Spleen (tissue), 11 donors: ENCODE results near the gene ZNF469. TPM values are rescaled to one million over a fixed set of nuclear protein-coding genes. Genes with fewer than 3 reads are reported as not detected.

Experiments
- DNase-seq: peaks from one replicate; pipeline ENCODE4 v3.0.0-alpha.2; 2020
- H3K27ac ChIP-seq, 8 donors: fragments of 200-600 bp; sonication (generic) in 7 of 8; 1 replicate in 4 of 8; 2 replicates in 4 of 8; pipeline versions ENCODE4 v1.5.0 to v1.8.0; 2016 to 2021; ENCODE audit warnings: inconsistent platforms in 4 of 8, mild to moderate bottlenecking in 4 of 8, moderate library complexity in 1 of 8
- H3K27me3 ChIP-seq, 7 donors: fragments of 200-600 bp; sonication (generic) in 6 of 7; replicated peaks in 1 of 7; 1 replicate in 4 of 7; 2 replicates in 3 of 7; pipeline versions ENCODE4 v1.5.0 to v1.8.0; 2016 to 2021; ENCODE audit warnings: inconsistent platforms in 3 of 7, mild to moderate bottlenecking in 1 of 7
- H3K36me3 ChIP-seq, 6 donors: fragments of 200-600 bp; sonication (generic) in 5 of 6; 1 replicate in 4 of 6; 2 replicates in 2 of 6; pipeline versions ENCODE4 v1.5.0 to v1.8.0; 2016 to 2021; ENCODE audit warnings: inconsistent platforms in 2 of 6
- H3K4me1 ChIP-seq, 6 donors: fragments of 200-600 bp; sonication (generic) in 5 of 6; 1 replicate in 3 of 6; 2 replicates in 3 of 6; pipeline versions ENCODE4 v1.5.0 to v1.8.0; 2016 to 2021; ENCODE audit warnings: inconsistent platforms in 3 of 6
- H3K4me3 ChIP-seq, 8 donors: fragments of 200-600 bp; sonication (generic) in 7 of 8; 1 replicate in 4 of 8; 2 replicates in 4 of 8; pipeline versions ENCODE4 v1.5.0 to v1.8.0; 2016 to 2021; ENCODE audit warnings: inconsistent platforms in 4 of 8, mild to moderate bottlenecking in 4 of 8, moderate library complexity in 2 of 8
- H3K9me3 ChIP-seq, 8 donors: fragments of 200-600 bp; sonication (generic) in 7 of 8; 1 replicate in 4 of 8; 2 replicates in 4 of 8; pipeline versions ENCODE4 v1.5.0 to v1.8.0; 2016 to 2021; ENCODE audit warnings: inconsistent platforms in 4 of 8
- POLR2A ChIP-seq, 3 donors: fragments of 450-650 bp; IDR thresholded peaks; one replicate each; pipeline ENCODE4 v1.5.1; 2017; ENCODE audit warnings: antibody characterized with exemption in 3 of 3, mild to moderate bottlenecking in 1 of 3
- POLR2AphosphoS5 ChIP-seq, 3 donors: sonication (generic); formaldehyde crosslinking; IDR thresholded peaks; one replicate each; pipeline ENCODE4 v1.5.1; 2017; ENCODE audit warnings: antibody characterized with exemption in 3 of 3
- WGBS, 5 donors: extraction: QIAGEN DNeasy Blood & Tissue Kit in 3 of 5; methylation state at CpG; one replicate each; pipeline versions ENCODE4 v1.1.5 to v1.1.7; 2013 to 2018; 5-methylcytosine and 5-hydroxymethylcytosine counted together
- intact Hi-C: fragments of 100-400 bp; cut with DNase I; formaldehyde crosslinking; loops from one replicate; pipeline ENCODE4 v1.15.0; 2023; ENCODE audit warnings: low total_unique reads
- polyA plus RNA-seq, 3 donors: library from polyadenylated mRNA; stranded (reverse); fragments of 200-250 nt; gene quantifications; one replicate each; pipeline ENCODE4 v1.2.1, GENCODE V29; 2013
- total RNA-seq, 7 donors: library from RNA; depleted of rRNA in 3 of 7; stranded (reverse); fragments of >200 nt in 3 of 7; fragmentation: NEBNext Ultra II Directional in 4 of 7; extraction: Animal tissue kit (Norgen Biotek cat#: 25700) in 4 of 7; gene quantifications; one replicate each; pipeline versions ENCODE4 v1.1.0 to v1.2.1, GENCODE V29; 2016 to 2021
- TF ChIP-seq, protein P1 (sequence below), 11 experiments: fragments of 200-600 bp in 7 of 11; fragments of 450-650 bp in 4 of 11; sonication (generic) in 4 of 11; IDR thresholded peaks in 8 of 11; conservative IDR thresholded peaks in 3 of 11; 1 replicate in 7 of 11; 2 replicates in 4 of 11; pipeline versions ENCODE4 v1.4.0 to v1.8.0; 2016 to 2021; ENCODE audit warnings: antibody characterized with exemption in 11 of 11, inconsistent platforms in 4 of 11, mild to moderate bottlenecking in 1 of 11
- donor health status: healthy with polysubstance abuse.
- donor health status: DM: no; HTN: no; CAD: no; lungs with moderate emphysema.
- donor health status: DM: no; HTN: no; CAD: no.
- donor health status: Bipolar disorder and iron deficiency.
- donor health status: healthy.
- donor health status: DM: no; HTN: no; CAD: no.
- donor health status: DM: yes; HTN: yes; CAD: no.

ZNF469 gene
- total and polyA plus RNA-seq, 10 donors: 0.27 to 8.0 (median 3.3) TPM

DNA sequence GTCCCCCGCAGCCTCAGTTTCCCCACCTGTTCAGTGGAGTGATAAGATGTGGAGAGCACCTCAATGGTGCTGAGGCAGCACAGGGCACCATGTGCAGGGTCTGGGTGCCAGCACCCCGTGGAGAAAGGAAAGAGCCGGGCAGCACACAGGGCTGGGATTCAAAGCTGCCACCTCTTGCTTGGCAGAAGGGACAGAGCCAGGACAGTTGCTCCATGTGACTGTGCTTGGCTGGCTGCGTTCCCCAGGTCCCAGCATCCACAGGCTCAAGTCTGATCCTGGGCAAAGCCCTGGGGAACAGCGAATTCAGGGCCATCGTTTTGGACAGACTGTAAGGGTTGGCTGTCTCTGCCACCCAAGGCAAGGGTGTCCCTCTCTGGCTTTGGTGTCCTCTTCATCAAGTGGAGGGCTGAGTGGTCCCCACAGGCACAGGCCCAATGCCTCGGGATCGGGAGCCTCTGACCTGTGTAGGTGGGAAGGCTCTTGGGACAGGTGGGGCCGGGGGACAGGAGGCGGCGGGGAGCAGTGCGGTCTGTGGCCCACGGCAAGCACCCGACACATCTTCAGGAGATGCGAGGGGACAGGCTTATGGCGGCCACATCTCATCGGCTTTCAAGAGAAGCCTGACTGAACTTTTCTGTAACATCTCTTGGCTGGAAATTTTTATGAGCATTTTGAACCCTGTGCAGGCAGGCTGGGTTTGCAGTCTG lies 8.5 kb downstream of the ZNF469 start:
- WGBS, 5 donors: 80 to 96% (median 91%) methylated on average over 15 to 17 of the region's 17 CpGs
- no peak for TF ChIP-seq POLR2A (IDR thresholded peaks at IDR 0.05)
- TF ChIP-seq POLR2AphosphoS5 (IDR thresholded peaks at IDR 0.05): no peak
- TF ChIP-seq, protein P1, sequence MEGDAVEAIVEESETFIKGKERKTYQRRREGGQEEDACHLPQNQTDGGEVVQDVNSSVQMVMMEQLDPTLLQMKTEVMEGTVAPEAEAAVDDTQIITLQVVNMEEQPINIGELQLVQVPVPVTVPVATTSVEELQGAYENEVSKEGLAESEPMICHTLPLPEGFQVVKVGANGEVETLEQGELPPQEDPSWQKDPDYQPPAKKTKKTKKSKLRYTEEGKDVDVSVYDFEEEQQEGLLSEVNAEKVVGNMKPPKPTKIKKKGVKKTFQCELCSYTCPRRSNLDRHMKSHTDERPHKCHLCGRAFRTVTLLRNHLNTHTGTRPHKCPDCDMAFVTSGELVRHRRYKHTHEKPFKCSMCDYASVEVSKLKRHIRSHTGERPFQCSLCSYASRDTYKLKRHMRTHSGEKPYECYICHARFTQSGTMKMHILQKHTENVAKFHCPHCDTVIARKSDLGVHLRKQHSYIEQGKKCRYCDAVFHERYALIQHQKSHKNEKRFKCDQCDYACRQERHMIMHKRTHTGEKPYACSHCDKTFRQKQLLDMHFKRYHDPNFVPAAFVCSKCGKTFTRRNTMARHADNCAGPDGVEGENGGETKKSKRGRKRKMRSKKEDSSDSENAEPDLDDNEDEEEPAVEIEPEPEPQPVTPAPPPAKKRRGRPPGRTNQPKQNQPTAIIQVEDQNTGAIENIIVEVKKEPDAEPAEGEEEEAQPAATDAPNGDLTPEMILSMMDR (IDR thresholded peaks at IDR 0.05 in 8 of 11, conservative IDR thresholded peaks at IDR 0.05 in 3 of 11): no peak

DNA sequence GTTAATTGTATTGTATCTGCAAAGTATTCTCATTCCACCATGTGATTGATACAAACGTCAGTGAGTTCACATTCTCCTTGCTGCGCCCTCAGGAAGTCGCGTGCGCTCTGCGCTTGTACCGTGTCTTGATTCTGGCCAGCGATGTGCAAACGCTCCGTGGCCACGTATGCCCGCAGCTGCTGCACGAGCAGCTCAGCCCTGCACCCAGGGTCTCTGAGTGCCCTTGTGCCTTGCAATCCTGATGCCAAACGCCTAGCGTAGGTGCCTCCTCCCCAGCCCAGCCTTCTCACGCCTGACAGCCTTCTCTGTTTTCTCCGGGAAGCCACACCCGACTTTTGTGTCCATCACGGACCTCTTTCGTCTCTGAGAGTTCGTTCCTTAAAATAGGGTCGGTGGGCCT lies 9.4 kb downstream of the ZNF469 start:
- no peak for DNase-seq
- 86 to 93% (median 88%) methylated on average over 22 of the region's 22 CpGs for WGBS, 5 donors
- intact Hi-C loops: no loop called here
- Histone ChIP-seq H3K36me3 (no peaks in the 10 kb centered on the region), H3K4me3 (no peak overlapping the region), H3K27me3 (peaks cover 0 to 63% (median 3%) of the 10 kb centered on the region in 7 donors), H3K4me1 (no peaks in the 10 kb centered on the region), H3K9me3 (no peaks in the 10 kb centered on the region), H3K27ac (no peak overlapping the region)
- TF ChIP-seq, protein P1 (IDR thresholded peaks at IDR 0.05 in 8 of 11, conservative IDR thresholded peaks at IDR 0.05 in 3 of 11): no peak
- TF ChIP-seq POLR2AphosphoS5 (IDR thresholded peaks at IDR 0.05) (no peak), POLR2A (IDR thresholded peaks at IDR 0.05) (no peak)

More for the DNA sequence above, 8.5 kb downstream of the ZNF469 start:
- no peaks in the 10 kb centered on the region for H3K4me1 ChIP-seq
- H3K9me3 ChIP-seq: no peaks in the 10 kb centered on the region
- H3K4me3 ChIP-seq: no peak overlapping the region
- no peak overlapping the region for H3K27ac ChIP-seq
- H3K36me3 ChIP-seq: no peaks in the 10 kb centered on the region
- H3K27me3 ChIP-seq: peaks cover 0 to 72% (median 3%) of the 10 kb centered on the region in 7 donors
- intact Hi-C loops: no loop called here
- no peak for DNase-seq

DNA sequence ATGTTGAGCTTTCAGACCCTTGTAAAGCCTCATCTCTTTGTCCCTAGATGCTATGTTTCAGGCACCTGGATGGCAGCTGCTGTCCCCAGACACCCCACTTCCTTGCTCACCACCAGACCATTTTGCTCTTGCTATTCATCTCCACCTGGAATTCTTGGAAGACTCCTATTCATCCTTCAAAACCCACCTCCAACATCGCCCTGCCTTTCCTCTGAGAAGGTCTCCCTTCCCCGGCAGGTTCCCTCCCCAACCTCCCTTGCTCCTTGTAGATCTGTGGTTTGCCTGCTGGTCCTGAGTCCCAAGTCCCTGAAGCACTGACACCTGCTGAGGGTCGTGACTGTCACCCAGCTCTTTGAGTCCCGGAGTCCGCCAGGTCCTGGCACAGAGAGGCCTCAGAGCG lies 9.9 kb downstream of the ZNF469 start:
- Histone ChIP-seq H3K27me3 (peaks cover 0 to 58% (median 3%) of the 10 kb centered on the region in 7 donors), H3K36me3 (no peaks in the 10 kb centered on the region), H3K4me1 (no peaks in the 10 kb centered on the region), H3K27ac (no peak overlapping the region), H3K9me3 (no peaks in the 10 kb centered on the region), H3K4me3 (no peak overlapping the region)
- DNase-seq: no peak
- TF ChIP-seq, protein P1 (IDR thresholded peaks at IDR 0.05 in 8 of 11, conservative IDR thresholded peaks at IDR 0.05 in 3 of 11): no peak
- intact Hi-C loops: no loop called here
- 68 to 82% (median 70%) methylated on average over 6 of the region's 6 CpGs for WGBS, 5 donors

DNA sequence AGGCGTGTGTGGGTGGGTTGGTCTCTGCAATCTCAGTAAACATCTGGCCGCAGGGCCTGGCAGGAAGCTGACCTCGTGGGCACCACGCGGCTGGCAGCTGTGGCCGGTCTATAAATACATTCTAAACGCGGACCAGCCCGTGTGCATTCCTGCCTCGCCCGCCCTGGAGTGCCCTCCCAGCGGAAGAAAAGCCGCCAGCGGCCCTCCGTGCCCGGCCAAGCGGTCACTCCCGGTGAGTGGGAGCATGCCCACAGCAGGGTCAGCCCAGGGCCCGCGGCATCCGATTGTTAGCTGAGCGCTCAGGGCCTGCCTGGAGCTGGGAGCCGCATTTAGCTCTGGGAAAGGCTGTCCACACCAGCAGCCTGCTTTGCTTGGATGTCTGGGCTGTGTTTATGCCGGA lies 10.3 kb downstream of the ZNF469 start:
- H3K27ac ChIP-seq: no peak overlapping the region
- H3K4me3 ChIP-seq: no peak overlapping the region
- intact Hi-C loops: no loop called here
- H3K9me3 ChIP-seq: no peaks in the 10 kb centered on the region
- no peaks in the 10 kb centered on the region for H3K4me1 ChIP-seq
- DNase-seq: no peak
- TF ChIP-seq, protein P1 (IDR thresholded peaks at IDR 0.05 in 8 of 11, conservative IDR thresholded peaks at IDR 0.05 in 3 of 11): no peak
- peak; percentile 74 to 76 (median 74) for TF ChIP-seq POLR2AphosphoS5 (IDR thresholded peaks at IDR 0.05)
- peaks cover 0 to 54% (median 3%) of the 10 kb centered on the region in 7 donors for H3K27me3 ChIP-seq
- H3K36me3 ChIP-seq: no peaks in the 10 kb centered on the region
- whole genome bisulfite sequencing, 5 donors: 44 to 63% (median 55%) methylated on average over 11 to 24 of the region's 24 CpGs
